Astrocyte of the spinal cord (primary cell): ENCODE measurements around the gene ERP29.
"Not testable (repeated sequence)": the region's sequence is repeated elsewhere in the genome, so short reads cannot be mapped to it uniquely, and the experiment has no call there.

Source experiments
- DNase-seq: peaks from one replicate; pipeline ENCODE4 v3.0.0; 2011; ENCODE audit warnings: low read depth, low spot score
- H3K4me3 ChIP-seq: 2 replicates; pipeline ENCODE4 v1.5.1; 2011; ENCODE audit warnings: low read depth, mild to moderate bottlenecking, low read length, moderate library complexity
- CTCF ChIP-seq: IDR thresholded peaks from 2 replicates; pipeline ENCODE4 v1.5.1; 2012; ENCODE audit warnings: low read depth, mild to moderate bottlenecking, low read length, inconsistent platforms
- in situ Hi-C: cut with HindIII; loops from 2 replicates; pipeline ENCODE4 v1.10.0; 2017; ENCODE audit warnings: low sequenced_read_pairs

Gene ERP29

GRCh38 chr12:111992464-111992863 is 20.8 kb upstream of the ERP29 start:
- H3K4me3 ChIP-seq, result no peak overlapping the region
- in situ Hi-C loops, result no loop called here
- TF ChIP-seq CTCF, result no peak

GRCh38 chr12:111993292-111994150 is 19.7 kb upstream of the ERP29 start:
- in situ Hi-C loops, result no loop called here

More at GRCh38 chr12:111992464-111992863, 20.8 kb upstream of the ERP29 start:
- no peak for DNase-seq

GRCh38 chr12:111994211-111995111 is 18.8 kb upstream of the ERP29 start:
- DNase-seq, H3K4me3 ChIP-seq, in situ Hi-C loops: not testable (repeated sequence)

More at GRCh38 chr12:111993292-111994150, 19.7 kb upstream of the ERP29 start:
- no peak overlapping the region for H3K4me3 ChIP-seq
- DNase-seq, result no peak
- TF ChIP-seq CTCF, result no peak

GRCh38 chr12:111995782-111996480 is 17.3 kb upstream of the ERP29 start:
- in situ Hi-C loops, result no loop called here
- no peak overlapping the region for H3K4me3 ChIP-seq
- no peak for DNase-seq
- no peak for TF ChIP-seq CTCF

GRCh38 chr12:111997300-111997699 is 15.9 kb upstream of the ERP29 start:
- no peak overlapping the region for H3K4me3 ChIP-seq
- DNase-seq, result no peak
- in situ Hi-C loops, result no loop called here
- TF ChIP-seq CTCF, result no peak

- in situ Hi-C loops, result no loop called here
Observed at GRCh38 chr12:111998015-111998414, 15.2 kb upstream of the ERP29 start.

GRCh38 chr12:111999129-111999528 is 14.1 kb upstream of the ERP29 start:
- H3K4me3 ChIP-seq, DNase-seq, in situ Hi-C loops: not testable (repeated sequence)

More at GRCh38 chr12:111998015-111998414, 15.2 kb upstream of the ERP29 start:
- no peak for DNase-seq
- no peak overlapping the region for H3K4me3 ChIP-seq
- no peak for TF ChIP-seq CTCF
